HG02852 (cell line): ENCODE results near the gene CTSF.
"Not testable (repeated sequence)": the region's sequence is repeated elsewhere in the genome, so short reads cannot be mapped to it uniquely, and the experiment has no call there.

Source experiments
- ATAC-seq: cut with Tn5 transposase; IDR thresholded peaks from one replicate; pipeline ENCODE4 v1.9.1; 2021; ENCODE audit warnings: mild to moderate bottlenecking, moderate library complexity; ENCODE audit not compliant: unreplicated experiment

The CTSF gene

GRCh38 chr11:66589996-66590675, 21.7 kb upstream of the CTSF start:
- no peak for ATAC-seq

GRCh38 chr11:66589315-66589714, 20.9 kb upstream of the CTSF start:
- not testable (repeated sequence) for ATAC-seq

DNA sequence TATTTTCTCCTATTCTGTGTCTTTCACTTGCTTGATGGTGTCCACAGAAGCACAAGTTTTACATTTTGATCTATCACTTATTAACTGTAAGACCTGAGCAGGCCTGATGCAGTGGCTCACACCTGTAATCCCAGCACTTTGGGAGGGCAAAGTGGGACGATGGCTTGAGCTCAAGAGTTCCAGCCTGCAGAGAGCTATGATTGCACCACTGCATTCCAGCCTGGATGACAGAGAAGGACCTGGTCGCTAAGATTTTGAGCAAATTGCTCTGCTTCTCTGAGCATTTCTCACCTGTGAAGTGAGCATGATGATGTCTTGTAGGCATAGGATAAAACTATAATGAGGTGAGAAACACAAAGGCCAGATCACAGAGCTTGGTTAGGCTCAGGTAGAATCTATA, 17.7 kb upstream of the CTSF start:
- ATAC-seq: no peak

- ATAC-seq: not testable (repeated sequence)
Measured at GRCh38 chr11:66585447-66585846, 17.0 kb upstream of the CTSF start.

- not testable (repeated sequence) for ATAC-seq
Measured at GRCh38 chr11:66582565-66583147, 14.2 kb upstream of the CTSF start.

DNA sequence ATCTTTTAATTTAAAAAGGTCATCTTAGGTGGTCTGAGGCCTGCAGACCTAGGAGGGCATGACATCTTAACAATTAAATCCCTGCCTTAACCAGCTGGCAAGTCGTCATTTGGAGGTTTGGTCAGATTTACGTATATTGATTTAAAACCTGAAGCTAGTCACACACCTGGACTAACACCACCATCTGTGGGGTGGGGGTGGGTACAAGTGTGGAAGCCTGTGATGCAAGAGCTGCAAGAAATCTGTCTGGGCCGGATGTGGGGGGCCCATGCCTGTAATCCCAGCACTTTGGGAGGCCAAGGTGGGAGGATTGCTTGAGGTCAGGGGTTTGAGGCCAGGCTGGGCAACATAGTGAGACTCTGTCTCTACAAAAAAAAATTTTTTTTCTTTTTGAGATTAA, 12.9 kb upstream of the CTSF start:
- no peak for ATAC-seq

GRCh38 chr11:66580803-66581202, 12.4 kb upstream of the CTSF start:
- ATAC-seq: no peak

GRCh38 chr11:66579017-66579606, 10.7 kb upstream of the CTSF start:
- no peak for ATAC-seq

DNA sequence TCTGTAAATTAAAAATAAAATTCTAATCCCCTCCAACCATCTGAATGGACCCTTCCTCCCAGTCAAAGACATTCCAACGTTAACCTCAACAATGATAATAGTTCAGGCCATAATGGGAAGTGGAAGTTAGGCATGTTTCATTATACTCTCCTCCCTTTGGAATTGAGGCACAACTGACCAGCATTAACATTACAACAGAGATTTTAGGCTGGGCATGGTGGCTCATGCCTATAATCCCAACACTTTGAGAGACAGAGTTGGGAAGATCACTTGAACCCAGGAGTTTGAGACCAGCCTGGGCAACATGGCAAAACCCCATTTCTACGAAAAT, 2.4 kb upstream of the CTSF start:
- no peak for ATAC-seq

DNA sequence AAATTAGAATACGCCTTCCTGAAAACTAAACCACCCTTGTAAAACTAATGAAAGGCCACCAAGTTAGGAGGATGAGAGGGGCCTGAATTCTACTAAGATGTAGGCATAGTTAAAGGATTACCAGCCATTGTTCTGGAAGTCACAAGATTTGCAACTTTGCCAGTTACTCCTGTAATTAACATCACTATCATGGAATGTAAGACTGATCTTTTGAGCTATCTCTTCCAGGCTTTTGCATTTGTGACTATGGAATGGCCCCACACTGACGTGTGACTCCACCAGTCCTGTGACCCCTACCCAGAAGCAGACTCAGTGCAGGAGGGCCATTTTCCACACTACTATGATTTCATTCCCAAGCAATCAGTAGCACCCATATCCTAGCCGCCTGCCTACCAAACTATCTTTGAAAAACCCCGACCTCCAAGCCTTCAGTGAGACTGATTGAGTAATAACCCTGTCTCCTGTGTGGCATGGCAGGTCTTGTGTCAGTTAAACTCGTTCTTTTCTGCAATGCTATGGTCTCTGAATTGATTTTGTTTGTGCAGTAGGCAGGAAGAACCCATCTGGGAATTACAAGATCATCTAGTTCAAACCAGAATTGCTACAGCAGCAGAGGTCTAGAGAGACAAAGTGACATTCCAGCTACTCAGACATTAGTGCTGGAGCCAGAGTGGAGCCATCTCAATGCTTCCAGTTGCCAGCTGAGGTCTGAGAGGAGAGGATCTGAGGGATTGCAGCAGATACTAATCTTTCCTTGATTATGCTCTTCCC, 1.9 kb upstream of the CTSF start:
- ATAC-seq: no peak

GRCh38 chr11:66569076-66569475, 670 bp upstream of the CTSF start:
- no peak for ATAC-seq

DNA sequence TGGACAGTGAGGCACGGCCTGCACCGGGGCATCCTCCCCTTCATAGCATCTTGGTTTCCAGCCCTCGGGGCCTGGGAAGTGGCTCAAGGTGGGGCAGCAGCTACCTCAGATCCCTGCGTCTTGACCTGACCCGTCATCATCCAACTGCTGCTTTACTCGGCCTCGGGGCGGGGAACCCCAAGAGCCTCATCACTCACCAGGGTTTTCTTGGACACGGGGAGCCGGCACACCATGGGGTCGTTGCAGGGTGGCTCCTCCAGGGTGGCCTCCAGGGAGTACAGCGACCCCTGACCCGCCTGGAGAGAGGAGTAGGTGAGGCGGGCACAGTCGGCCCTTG, 651 bp downstream of the CTSF start:
- no peak for ATAC-seq

GRCh38 chr11:66566221-66566620, 2.2 kb downstream of the CTSF start:
- ATAC-seq: no peak

GRCh38 chr11:66564984-66565383, 3.4 kb downstream of the CTSF start:
- no peak for ATAC-seq

GRCh38 chr11:66564538-66564937, 3.9 kb downstream of the CTSF start:
- no peak for ATAC-seq

- ATAC-seq: no peak
Measured at GRCh38 chr11:66563832-66564231, 4.6 kb downstream of the CTSF start.

- ATAC-seq: no peak
Measured at GRCh38 chr11:66562907-66563583, 5.4 kb downstream of the CTSF start.

DNA sequence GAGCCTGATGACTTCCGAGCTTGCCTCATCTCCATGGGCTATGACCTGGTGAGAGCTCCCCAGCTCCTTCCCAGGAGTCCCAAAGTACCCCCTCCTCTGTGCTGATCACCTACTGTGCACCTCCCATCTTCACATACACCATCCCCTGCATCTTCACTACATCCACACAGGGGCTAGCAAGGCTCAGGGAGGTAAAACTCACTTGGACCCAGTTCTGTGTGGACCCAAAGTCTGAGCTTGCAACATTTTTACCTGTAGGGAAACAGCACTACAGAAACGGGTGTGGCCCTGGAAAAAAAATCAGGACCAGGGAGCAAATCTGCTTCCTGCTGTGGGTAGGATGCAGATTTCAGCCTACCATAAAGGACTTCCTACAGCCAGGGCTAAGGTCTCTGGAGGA, 6.1 kb downstream of the CTSF start:
- no peak for ATAC-seq

GRCh38 chr11:66561975-66562248, 6.5 kb downstream of the CTSF start:
- ATAC-seq: no peak

DNA sequence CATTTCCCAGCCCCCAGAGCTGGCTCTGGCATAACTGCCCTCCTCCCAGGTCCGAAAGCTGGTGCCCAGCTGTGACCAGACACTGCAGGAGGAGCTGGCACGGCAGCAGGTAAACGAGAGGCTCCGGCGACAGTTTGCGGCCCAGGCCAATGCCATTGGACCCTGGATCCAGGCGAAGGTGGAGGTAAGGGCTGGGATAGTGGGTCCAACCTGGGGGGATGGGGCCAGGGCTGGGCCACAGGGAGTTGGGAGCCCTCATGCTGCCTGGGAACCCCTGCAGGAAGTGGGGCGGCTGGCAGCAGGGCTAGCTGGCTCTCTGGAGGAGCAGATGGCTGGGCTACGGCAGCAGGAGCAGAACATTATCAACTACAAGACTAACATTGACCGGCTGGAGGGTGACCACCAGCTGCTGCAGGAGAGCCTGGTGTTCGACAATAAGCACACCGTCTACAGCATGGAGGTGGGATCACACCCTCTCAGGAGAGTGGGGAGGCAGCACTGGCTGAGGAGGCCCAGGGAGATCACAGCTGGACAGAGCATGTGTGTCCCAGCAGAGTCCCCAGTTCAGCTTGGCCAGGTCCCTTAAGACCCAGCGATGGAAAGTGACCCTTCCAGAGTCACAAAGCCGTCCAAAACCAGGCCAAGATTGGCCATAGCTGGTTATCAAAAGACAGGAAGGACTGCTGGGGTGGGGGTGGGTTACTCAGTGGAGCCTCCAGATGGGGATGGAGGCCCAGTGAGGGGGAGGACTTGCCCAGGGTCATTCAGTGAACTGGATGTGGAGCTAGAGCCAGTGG, 7.0 kb downstream of the CTSF start:
- ATAC-seq: no peak
